Erythroblast (primary cell): ENCODE results near the gene PGA5.
"Not testable (repeated sequence)": the region's sequence is repeated elsewhere in the genome, so short reads cannot be mapped to it uniquely, and the experiment has no call there.

Source experiments
- GATA1 ChIP-seq: IDR thresholded peaks from 2 replicates; pipeline ENCODE4 v1.6.1; 2011; ENCODE audit warnings: low read depth, mild to moderate bottlenecking, control low read depth, low read length, moderate library complexity
- POLR2A ChIP-seq: IDR thresholded peaks from 2 replicates; pipeline ENCODE4 v1.6.1; 2011; ENCODE audit warnings: mild to moderate bottlenecking, low read length

GRCh38 chr11:61241526-61241925 lies 551 bp downstream of the PGA5 start:
- not testable (repeated sequence) for TF ChIP-seq POLR2A, GATA1
